ENCODE data around the gene NLRC3.

Gene NLRC3

GRCh38 chr16:3490911-3491629, 86.1 kb downstream of the NLRC3 start:
- H3K4me2 ChIP-seq (ENCODE audit: low read depth, low read length, poor library complexity, severe bottlenecking): no peak overlapping the region
- H3K9me3 ChIP-seq (ENCODE audit: insufficient read depth, low read length): no peaks in the 10 kb centered on the region
- no peak overlapping the region for H3K9ac ChIP-seq (ENCODE audit: low read length)
- no peaks in the 10 kb centered on the region for H3F3A ChIP-seq (ENCODE audit: insufficient read depth)
- no peaks in the 10 kb centered on the region for H3K36me3 ChIP-seq (ENCODE audit: low read length)
- no peak overlapping the region for H2AFZ ChIP-seq (ENCODE audit: low read depth, low read length, severe bottlenecking)
- no peak overlapping the region for H3K4me3 ChIP-seq (ENCODE audit: insufficient read depth, low read length, poor library complexity, severe bottlenecking)
- no peaks in the 10 kb centered on the region for H3K79me2 ChIP-seq (ENCODE audit: insufficient read depth, low read length)
- H3K27me3 ChIP-seq (ENCODE audit: low read length): no peaks in the 10 kb centered on the region
- no peak overlapping the region for H3K27ac ChIP-seq (ENCODE audit: low read depth, low read length)
- no peaks in the 10 kb centered on the region for H3K9me2 ChIP-seq (replicated peaks; ENCODE audit: insufficient read depth, low read length)
- TF ChIP-seq CTCF (IDR thresholded peaks at IDR 0.05; ENCODE audit: insufficient read depth, low read length, poor library complexity, severe bottlenecking): no peak
- TF ChIP-seq EZH2phosphoT487 (conservative IDR thresholded peaks at IDR 0.05; ENCODE audit: low read length): no peak
- no peaks in the 10 kb centered on the region; the same call in 1 of the 2 replicates for H4K20me1 ChIP-seq (ENCODE audit: low read depth, low read length)
